ACHN (cell line): ENCODE measurements around the gene ARHGAP25.
"Not testable (repeated sequence)": the region's sequence is repeated elsewhere in the genome, so short reads cannot be mapped to it uniquely, and the experiment has no call there.

ENCODE experiments used
- DNase-seq: peaks from one replicate; pipeline ENCODE4 v3.0.0-alpha.2; 2015
- in situ Hi-C: cut with HindIII; loops from 2 replicates; pipeline ENCODE4 v1.10.0; 2017; ENCODE audit warnings: low sequenced_read_pairs, low pct_ligation_motif_present, low pct_unique_long_range_greater_than_20kb

The ARHGAP25 gene

GRCh38 chr2:68775272-68775842 lies 40.7 kb downstream of the ARHGAP25 start:
- in situ Hi-C loops, result no loop called here
- DNase-seq, result no peak

GRCh38 chr2:68776124-68776523 lies 41.5 kb downstream of the ARHGAP25 start:
- DNase-seq, result no peak
- in situ Hi-C loops, result no loop called here

GRCh38 chr2:68779595-68779994 lies 45.0 kb downstream of the ARHGAP25 start:
- DNase-seq, result no peak
- in situ Hi-C loops, result no loop called here

- in situ Hi-C loops, result no loop called here
- DNase-seq, result no peak
These were observed 49.6 kb downstream of the ARHGAP25 start for GRCh38 chr2:68784188-68784587.

GRCh38 chr2:68784915-68785314 lies 50.3 kb downstream of the ARHGAP25 start:
- in situ Hi-C loops, result no loop called here
- no peak for DNase-seq

GRCh38 chr2:68787356-68787755 lies 52.7 kb downstream of the ARHGAP25 start:
- no peak for DNase-seq
- in situ Hi-C loops, result no loop called here

GRCh38 chr2:68789603-68790002 lies 55.0 kb downstream of the ARHGAP25 start:
- in situ Hi-C loops, result no loop called here
- DNase-seq, result no peak

- in situ Hi-C loops, result no loop called here
- no peak for DNase-seq
These were observed 56.0 kb downstream of the ARHGAP25 start for GRCh38 chr2:68790600-68790999.

GRCh38 chr2:68791914-68792313 lies 57.3 kb downstream of the ARHGAP25 start:
- in situ Hi-C loops, result no loop called here
- DNase-seq, result no peak

- in situ Hi-C loops, result no loop called here
- DNase-seq, result no peak
These were observed 58.1 kb downstream of the ARHGAP25 start for GRCh38 chr2:68792751-68793150.

- no peak for DNase-seq
- in situ Hi-C loops, result no loop called here
These were observed 61.8 kb downstream of the ARHGAP25 start for GRCh38 chr2:68796295-68796905.

- in situ Hi-C loops, result no loop called here
- DNase-seq, result no peak
These were observed 64.0 kb downstream of the ARHGAP25 start for GRCh38 chr2:68798569-68798968.

GRCh38 chr2:68799140-68800026 lies 64.8 kb downstream of the ARHGAP25 start:
- in situ Hi-C loops, result no loop called here
- DNase-seq, result no peak

- DNase-seq, result no peak
- in situ Hi-C loops, result no loop called here
These were observed 65.4 kb downstream of the ARHGAP25 start for GRCh38 chr2:68800027-68800401.

- in situ Hi-C loops, result no loop called here
- no peak for DNase-seq
These were observed 65.9 kb downstream of the ARHGAP25 start for GRCh38 chr2:68800517-68800916.

- DNase-seq, in situ Hi-C loops: not testable (repeated sequence)
These were observed 67.5 kb downstream of the ARHGAP25 start for GRCh38 chr2:68802161-68802560.

GRCh38 chr2:68805025-68805424 lies 70.4 kb downstream of the ARHGAP25 start:
- in situ Hi-C loops, result no loop called here
- DNase-seq, result no peak

GRCh38 chr2:68806511-68807109 lies 72.0 kb downstream of the ARHGAP25 start:
- DNase-seq, result no peak
- in situ Hi-C loops, result no loop called here

- in situ Hi-C loops, result no loop called here
- DNase-seq, result no peak
These were observed 73.2 kb downstream of the ARHGAP25 start for GRCh38 chr2:68807821-68808266.
